Neural progenitor cell (in vitro differentiated cells): ENCODE results near the gene CRHR1. TPM values are rescaled to one million over a fixed set of nuclear protein-coding genes. Genes with fewer than 3 reads are reported as not detected.

Experiments used
- DNase-seq: peaks from one replicate; pipeline ENCODE4 v3.0.0-alpha.2; 2016; ENCODE audit warnings: low spot score
- H2AFZ ChIP-seq: fragments of 200-600 bp; sonication (generic); replicated peaks from 2 replicates; pipeline ENCODE4 v1.6.1; 2016; ENCODE audit warnings: antibody characterized with exemption
- H3F3A ChIP-seq: fragments of 200-600 bp; sonication (generic); 2 replicates; pipeline ENCODE4 v1.6.1; 2016; ENCODE audit warnings: antibody characterized with exemption, low read depth
- H3K27ac ChIP-seq: fragments of 200-600 bp; sonication (generic); 2 replicates; pipeline ENCODE4 v1.5.1; 2016; ENCODE audit warnings: mild to moderate bottlenecking
- H3K27me3 ChIP-seq: fragments of 200-600 bp; sonication (generic); 2 replicates; pipeline ENCODE4 v1.6.1; 2016; ENCODE audit warnings: mild to moderate bottlenecking, moderate library complexity
- H3K36me3 ChIP-seq: fragments of 200-600 bp; sonication (generic); 2 replicates; pipeline ENCODE4 v1.5.1; 2016
- H3K4me1 ChIP-seq: fragments of 200-600 bp; sonication (generic); 2 replicates; pipeline ENCODE4 v1.6.1; 2016; ENCODE audit warnings: mixed run types
- H3K4me2 ChIP-seq: fragments of 200-600 bp; sonication (generic); 2 replicates; pipeline ENCODE4 v1.6.1; 2016
- H3K4me3 ChIP-seq: fragments of 200-600 bp; sonication (generic); 2 replicates; pipeline ENCODE4 v1.5.1; 2016
- H3K79me2 ChIP-seq: fragments of 200-600 bp; sonication (generic); 2 replicates; pipeline ENCODE4 v1.6.1; 2016; ENCODE audit warnings: low read depth
- H3K9ac ChIP-seq: fragments of 200-600 bp; sonication (generic); 2 replicates; pipeline ENCODE4 v1.6.1; 2016
- H3K9me3 ChIP-seq: fragments of 200-600 bp; sonication (generic); 2 replicates; pipeline ENCODE4 v1.5.1; 2016; ENCODE audit warnings: low read depth
- H4K20me1 ChIP-seq: fragments of 200-600 bp; sonication (generic); 2 replicates; pipeline ENCODE4 v1.6.1; 2016; ENCODE audit warnings: low read depth
- H3K27ac Mint-ChIP-seq: 3 replicates; pipeline ENCODE4 v1.8.0; 2021; ENCODE audit warnings: mixed read lengths
- H3K27me3 Mint-ChIP-seq: 2 replicates; pipeline ENCODE4 v1.8.0; 2022; ENCODE audit warnings: low read depth, mild to moderate bottlenecking, inconsistent platforms, moderate library complexity, mixed read lengths; ENCODE audit not compliant: insufficient read depth
- H3K36me3 Mint-ChIP-seq: 3 replicates; pipeline ENCODE4 v1.8.0; 2021; ENCODE audit warnings: mixed read lengths
- H3K4me1 Mint-ChIP-seq: 3 replicates; pipeline ENCODE4 v1.8.0; 2021; ENCODE audit warnings: mixed read lengths
- H3K4me3 Mint-ChIP-seq: 3 replicates; pipeline ENCODE4 v1.8.0; 2021; ENCODE audit warnings: mild to moderate bottlenecking, moderate library complexity, mixed read lengths
- H3K9me3 Mint-ChIP-seq: 3 replicates; pipeline ENCODE4 v1.8.0; 2020; ENCODE audit warnings: mixed read lengths
- EZH2 ChIP-seq: fragments of 200-600 bp; sonication (generic); IDR thresholded peaks from 2 replicates; pipeline ENCODE4 v1.6.1; 2017; ENCODE audit warnings: antibody characterized with exemption, mild to moderate bottlenecking, moderate library complexity
- EZH2phosphoT487 ChIP-seq: fragments of 200-600 bp; sonication (generic); IDR thresholded peaks from 2 replicates; pipeline ENCODE4 v1.6.1; 2017; ENCODE audit warnings: antibody characterized with exemption
- total RNA-seq: library from RNA; depleted of rRNA; stranded (reverse); fragments of >200 nt; gene quantifications from 2 replicates; pipeline ENCODE4 v1.2.3, GENCODE V29; 2015; ENCODE audit warnings: low replicate concordance
- TF ChIP-seq, protein P1 (sequence below): fragments of 200-600 bp; sonication (generic); IDR thresholded peaks from 2 replicates; pipeline ENCODE4 v1.5.1; 2017; ENCODE audit warnings: antibody characterized with exemption, mild to moderate bottlenecking

The CRHR1 gene
- total RNA-seq, 1 donor from 2014 or later: 3.4 TPM

- TF ChIP-seq, protein P1, sequence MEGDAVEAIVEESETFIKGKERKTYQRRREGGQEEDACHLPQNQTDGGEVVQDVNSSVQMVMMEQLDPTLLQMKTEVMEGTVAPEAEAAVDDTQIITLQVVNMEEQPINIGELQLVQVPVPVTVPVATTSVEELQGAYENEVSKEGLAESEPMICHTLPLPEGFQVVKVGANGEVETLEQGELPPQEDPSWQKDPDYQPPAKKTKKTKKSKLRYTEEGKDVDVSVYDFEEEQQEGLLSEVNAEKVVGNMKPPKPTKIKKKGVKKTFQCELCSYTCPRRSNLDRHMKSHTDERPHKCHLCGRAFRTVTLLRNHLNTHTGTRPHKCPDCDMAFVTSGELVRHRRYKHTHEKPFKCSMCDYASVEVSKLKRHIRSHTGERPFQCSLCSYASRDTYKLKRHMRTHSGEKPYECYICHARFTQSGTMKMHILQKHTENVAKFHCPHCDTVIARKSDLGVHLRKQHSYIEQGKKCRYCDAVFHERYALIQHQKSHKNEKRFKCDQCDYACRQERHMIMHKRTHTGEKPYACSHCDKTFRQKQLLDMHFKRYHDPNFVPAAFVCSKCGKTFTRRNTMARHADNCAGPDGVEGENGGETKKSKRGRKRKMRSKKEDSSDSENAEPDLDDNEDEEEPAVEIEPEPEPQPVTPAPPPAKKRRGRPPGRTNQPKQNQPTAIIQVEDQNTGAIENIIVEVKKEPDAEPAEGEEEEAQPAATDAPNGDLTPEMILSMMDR: no peak
- TF ChIP-seq EZH2 (no peak), EZH2phosphoT487 (no peak)
- no peak overlapping the region for H3K4me2 ChIP-seq
- H3K4me1 ChIP-seq: peaks cover 5% of the 10 kb centered on the region
- H3K27me3 Mint-ChIP-seq: peaks cover 6% of the 10 kb centered on the region
- H3K9me3 ChIP-seq: no peaks in the 10 kb centered on the region
- H4K20me1 ChIP-seq: no peaks in the 10 kb centered on the region
- H3K27ac Mint-ChIP-seq: no peak overlapping the region
- H3K4me3 ChIP-seq: no peak overlapping the region
- no peaks in the 10 kb centered on the region for H3K36me3 Mint-ChIP-seq
- no peaks in the 10 kb centered on the region for H3K4me1 Mint-ChIP-seq
- H3K36me3 ChIP-seq: no peaks in the 10 kb centered on the region
- H3K27me3 ChIP-seq: no peaks in the 10 kb centered on the region
- no peak overlapping the region for H3K4me3 Mint-ChIP-seq
- H2AFZ ChIP-seq: no peak overlapping the region
- no peaks in the 10 kb centered on the region for H3F3A ChIP-seq
- H3K9ac ChIP-seq: no peak overlapping the region
- DNase-seq: no peak
- H3K27ac ChIP-seq: no peak overlapping the region
- no peaks in the 10 kb centered on the region for H3K79me2 ChIP-seq
- H3K9me3 Mint-ChIP-seq: no peaks in the 10 kb centered on the region
These were observed 49.8 kb downstream of the CRHR1 start for GRCh38 chr17:45833920-45834319.

DNA sequence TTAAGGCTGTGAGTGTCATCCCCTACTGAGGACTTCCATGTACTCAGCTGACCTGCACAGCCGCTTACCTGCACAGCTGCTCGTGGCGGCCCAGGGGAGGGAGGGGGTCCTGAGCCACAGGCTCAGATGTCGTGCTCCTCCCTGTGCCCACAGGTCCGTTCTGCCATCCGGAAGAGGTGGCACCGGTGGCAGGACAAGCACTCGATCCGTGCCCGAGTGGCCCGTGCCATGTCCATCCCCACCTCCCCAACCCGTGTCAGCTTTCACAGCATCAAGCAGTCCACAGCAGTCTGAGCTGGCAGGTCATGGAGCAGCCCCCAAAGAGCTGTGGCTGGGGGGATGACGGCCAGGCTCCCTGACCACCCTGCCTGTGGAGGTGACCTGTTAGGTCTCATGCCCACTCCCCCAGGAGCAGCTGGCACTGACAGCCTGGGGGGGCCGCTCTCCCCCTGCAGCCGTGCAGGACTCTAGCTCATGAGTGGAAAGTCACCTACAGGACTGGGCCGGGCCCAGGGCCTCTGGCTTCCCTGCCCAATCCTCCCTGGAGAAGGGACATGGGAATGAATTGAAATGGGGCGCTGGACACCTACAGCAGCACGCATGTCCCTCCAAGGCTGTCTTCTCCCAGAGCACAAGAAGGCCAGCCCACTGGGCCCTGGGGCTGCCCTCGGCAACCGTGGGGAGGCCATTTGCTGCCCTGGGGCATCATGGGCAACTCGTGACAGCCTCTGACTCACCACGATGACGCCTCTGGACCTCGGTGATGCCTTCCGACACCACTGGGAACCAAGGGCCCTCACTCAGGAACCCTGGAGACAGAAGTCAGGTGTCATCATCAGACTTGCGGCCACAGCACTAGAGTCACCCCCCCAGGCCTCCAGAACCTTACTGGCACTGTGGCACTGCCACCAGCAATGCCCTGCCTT lies 50.6 kb downstream of the CRHR1 start:
- Histone ChIP-seq H2AFZ (no peak overlapping the region), H3F3A (no peaks in the 10 kb centered on the region), H3K4me2 (no peak overlapping the region), H3K9ac (no peak overlapping the region), H3K27me3 (no peaks in the 10 kb centered on the region), H3K4me1 (peaks cover 5% of the 10 kb centered on the region), H4K20me1 (no peaks in the 10 kb centered on the region), H3K27ac (no peak overlapping the region), H3K36me3 (no peaks in the 10 kb centered on the region), H3K4me3 (no peak overlapping the region), H3K9me3 (no peaks in the 10 kb centered on the region), H3K79me2 (no peaks in the 10 kb centered on the region)
- Mint-ChIP-seq H3K4me1 (no peaks in the 10 kb centered on the region), H3K27me3 (peaks cover 6% of the 10 kb centered on the region), H3K27ac (no peak overlapping the region), H3K36me3 (no peaks in the 10 kb centered on the region), H3K4me3 (no peak overlapping the region), H3K9me3 (no peaks in the 10 kb centered on the region)
- DNase-seq: no peak
- TF ChIP-seq, protein P1: no peak
- no peak for TF ChIP-seq EZH2phosphoT487
- no peak for TF ChIP-seq EZH2

DNA sequence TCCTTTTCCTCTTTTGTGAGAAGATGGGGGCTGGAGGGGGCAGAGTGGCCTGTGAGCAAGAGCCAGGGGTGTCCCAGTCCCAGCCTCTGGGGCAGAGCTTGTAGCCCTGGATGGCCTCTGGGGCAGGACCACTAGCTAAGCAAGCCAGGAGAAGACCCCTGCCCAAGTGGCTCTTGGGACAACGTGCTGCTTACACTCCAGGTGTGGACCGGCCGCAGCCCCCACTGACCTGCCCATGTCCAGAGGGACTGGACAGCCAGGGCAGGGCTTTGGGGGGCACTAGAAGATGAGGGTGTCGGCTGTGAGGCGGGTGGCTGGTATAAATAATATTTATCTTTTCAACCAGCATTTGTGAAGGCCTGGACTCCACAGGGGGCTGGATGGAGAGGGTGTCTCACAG lies 51.4 kb downstream of the CRHR1 start:
- H3K4me1 Mint-ChIP-seq: no peaks in the 10 kb centered on the region
- H4K20me1 ChIP-seq: no peaks in the 10 kb centered on the region
- H2AFZ ChIP-seq: no peak overlapping the region
- no peak overlapping the region for H3K4me3 ChIP-seq
- peaks cover 5% of the 10 kb centered on the region for H3K4me1 ChIP-seq
- no peak for DNase-seq
- H3K27ac ChIP-seq: no peak overlapping the region
- no peak overlapping the region for H3K9ac ChIP-seq
- H3K4me2 ChIP-seq: no peak overlapping the region
- H3K79me2 ChIP-seq: no peaks in the 10 kb centered on the region
- TF ChIP-seq EZH2phosphoT487 (no peak), EZH2 (no peak)
- TF ChIP-seq, protein P1: no peak
- H3K27ac Mint-ChIP-seq: no peak overlapping the region
- H3K27me3 ChIP-seq: no peaks in the 10 kb centered on the region
- H3K9me3 Mint-ChIP-seq: no peaks in the 10 kb centered on the region
- H3K27me3 Mint-ChIP-seq: peaks cover 8% of the 10 kb centered on the region
- no peak overlapping the region for H3K4me3 Mint-ChIP-seq
- no peaks in the 10 kb centered on the region for H3K36me3 ChIP-seq
- no peaks in the 10 kb centered on the region for H3K36me3 Mint-ChIP-seq
- no peaks in the 10 kb centered on the region for H3F3A ChIP-seq
- H3K9me3 ChIP-seq: no peaks in the 10 kb centered on the region
